GM23338 (cell line): Measurements from ENCODE around the gene BTBD3. TPM values are rescaled to one million over a fixed set of nuclear protein-coding genes. Genes with fewer than 3 reads are reported as not detected.

ENCODE experiments used
- ATAC-seq: fragments of 200-7000 bp; cut with Tn5 transposase; 3 replicates; pipeline ENCODE4 v1.9.1; 2020
- DNase-seq: peaks from one replicate; pipeline ENCODE4 v3.0.0-alpha.2; 2015; ENCODE audit warnings: low spot score
- H2AFZ ChIP-seq: fragments of 200-600 bp; sonication (generic); 2 replicates; pipeline ENCODE4 v1.8.0; 2016; ENCODE audit warnings: antibody characterized with exemption, mild to moderate bottlenecking, moderate library complexity
- H3F3A ChIP-seq: fragments of 200-600 bp; sonication (generic); replicated peaks from 2 replicates; pipeline ENCODE4 v1.8.0; 2017; ENCODE audit warnings: antibody characterized with exemption, mixed run types, low read depth
- H3K27ac ChIP-seq: fragments of 200-600 bp; sonication (generic); 2 replicates; pipeline ENCODE4 v1.6.1; 2016; ENCODE audit warnings: low read depth
- H3K27me3 ChIP-seq: fragments of 200-600 bp; sonication (generic); 2 replicates; pipeline ENCODE4 v1.8.0; 2016; ENCODE audit warnings: mild to moderate bottlenecking, mixed run types, moderate library complexity; ENCODE audit not compliant: insufficient read depth
- H3K36me3 ChIP-seq: fragments of 200-600 bp; sonication (generic); 2 replicates; pipeline ENCODE4 v1.8.0; 2016; ENCODE audit warnings: mild to moderate bottlenecking; ENCODE audit not compliant: insufficient read depth
- H3K4me1 ChIP-seq: fragments of 200-600 bp; sonication (generic); 2 replicates; pipeline ENCODE4 v1.8.0; 2016; ENCODE audit warnings: mild to moderate bottlenecking, moderate library complexity; ENCODE audit not compliant: insufficient read depth
- H3K4me2 ChIP-seq: fragments of 200-600 bp; sonication (generic); 2 replicates; pipeline ENCODE4 v1.7.1; 2017; ENCODE audit warnings: mixed run types
- H3K4me3 ChIP-seq: fragments of 200-600 bp; sonication (generic); 2 replicates; pipeline ENCODE4 v1.6.1; 2016; ENCODE audit warnings: mixed run types
- H3K79me2 ChIP-seq: fragments of 200-600 bp; sonication (generic); replicated peaks from 2 replicates; pipeline ENCODE4 v1.8.0; 2017; ENCODE audit warnings: mild to moderate bottlenecking; ENCODE audit not compliant: insufficient read depth
- H3K9me2 ChIP-seq: fragments of 200-600 bp; sonication (generic); 2 replicates; pipeline ENCODE4 v1.8.0; 2017; ENCODE audit not compliant: insufficient read depth
- H4K20me1 ChIP-seq: fragments of 200-600 bp; sonication (generic); replicated peaks from 2 replicates; pipeline ENCODE4 v1.8.0; 2017; ENCODE audit warnings: mild to moderate bottlenecking; ENCODE audit not compliant: insufficient read depth
- H3K27ac Mint-ChIP-seq: 2 replicates; pipeline ENCODE4 v1.8.0; 2020; ENCODE audit warnings: inconsistent platforms, mild to moderate bottlenecking, moderate library complexity, mixed read lengths
- H3K27me3 Mint-ChIP-seq: 3 replicates; pipeline ENCODE4 v1.8.0; 2022; ENCODE audit warnings: low read depth, mild to moderate bottlenecking, moderate library complexity, mixed read lengths, inconsistent platforms; ENCODE audit not compliant: insufficient read depth, poor library complexity
- H3K36me3 Mint-ChIP-seq: 3 replicates; pipeline ENCODE4 v1.8.0; 2021; ENCODE audit warnings: low read depth, mild to moderate bottlenecking, inconsistent platforms, moderate library complexity, mixed read lengths
- H3K4me1 Mint-ChIP-seq: 3 replicates; pipeline ENCODE4 v1.8.0; 2020; ENCODE audit warnings: mild to moderate bottlenecking, inconsistent platforms, mixed read lengths
- H3K4me3 Mint-ChIP-seq: 3 replicates; pipeline ENCODE4 v1.8.0; 2021; ENCODE audit warnings: moderate library complexity, mild to moderate bottlenecking, inconsistent platforms, mixed read lengths
- H3K9me3 Mint-ChIP-seq: 3 replicates; pipeline ENCODE4 v1.8.0; 2020; ENCODE audit warnings: moderate library complexity, mild to moderate bottlenecking, inconsistent platforms, mixed read lengths
- EZH2phosphoT487 ChIP-seq: fragments of 200-600 bp; sonication (generic); IDR thresholded peaks from one replicate; pipeline ENCODE4 v1.8.1; 2018; ENCODE audit warnings: antibody characterized with exemption; ENCODE audit not compliant: unreplicated experiment
- JUNB ChIP-seq: IDR thresholded peaks from one replicate; pipeline ENCODE4 v1.6.1; 2016; ENCODE audit warnings: antibody characterized with exemption; ENCODE audit not compliant: unreplicated experiment
- STAT1 ChIP-seq: IDR thresholded peaks from one replicate; pipeline ENCODE4 v1.6.1; 2016; ENCODE audit warnings: antibody characterized with exemption; ENCODE audit not compliant: unreplicated experiment
- ZNF331 ChIP-seq: fragments of 250-450 bp; sonication (Bioruptor Pico); IDR thresholded peaks from 2 replicates; pipeline ENCODE4 v1.5.0; 2020; ENCODE audit warnings: low read depth, mild to moderate bottlenecking, moderate library complexity
- polyA plus RNA-seq: library from polyadenylated mRNA; unstranded; fragments of >200 nt; fragmentation: Nextera tagmentation; extraction: Ambion mirVana; gene quantifications from 2 replicates; pipeline ENCODE4 v1.2.1, GENCODE V29; 2016
- total RNA-seq: library from RNA; depleted of rRNA; stranded (reverse); fragments of >200 nt; shearing (Covaris generic); gene quantifications from 2 replicates; pipeline ENCODE4 v1.2.3, GENCODE V29; 2014
- TF ChIP-seq, protein P1 (sequence below), 2 experiments: fragments of 200-600 bp in 1 of 2; sonication (generic) in 1 of 2; conservative IDR thresholded peaks; 2 replicates each; pipeline versions ENCODE4 v1.5.1 to v1.6.1; 2016 to 2017; ENCODE audit warnings: antibody characterized with exemption in 2 of 2, low read depth in 2 of 2, mild to moderate bottlenecking in 2 of 2, moderate library complexity in 1 of 2
- TF ChIP-seq, protein P2 (sequence below): IDR thresholded peaks from 2 replicates; pipeline ENCODE4 v1.6.1; 2016; ENCODE audit warnings: antibody characterized with exemption
- TF ChIP-seq, protein P3 (sequence below): IDR thresholded peaks from one replicate; pipeline ENCODE4 v1.6.1; 2018; ENCODE audit warnings: antibody characterized with exemption; ENCODE audit not compliant: unreplicated experiment

BTBD3 gene
- total and polyA plus RNA-seq, 2 experiments from 2014 or later, result 11.8 to 45.1 TPM

DNA sequence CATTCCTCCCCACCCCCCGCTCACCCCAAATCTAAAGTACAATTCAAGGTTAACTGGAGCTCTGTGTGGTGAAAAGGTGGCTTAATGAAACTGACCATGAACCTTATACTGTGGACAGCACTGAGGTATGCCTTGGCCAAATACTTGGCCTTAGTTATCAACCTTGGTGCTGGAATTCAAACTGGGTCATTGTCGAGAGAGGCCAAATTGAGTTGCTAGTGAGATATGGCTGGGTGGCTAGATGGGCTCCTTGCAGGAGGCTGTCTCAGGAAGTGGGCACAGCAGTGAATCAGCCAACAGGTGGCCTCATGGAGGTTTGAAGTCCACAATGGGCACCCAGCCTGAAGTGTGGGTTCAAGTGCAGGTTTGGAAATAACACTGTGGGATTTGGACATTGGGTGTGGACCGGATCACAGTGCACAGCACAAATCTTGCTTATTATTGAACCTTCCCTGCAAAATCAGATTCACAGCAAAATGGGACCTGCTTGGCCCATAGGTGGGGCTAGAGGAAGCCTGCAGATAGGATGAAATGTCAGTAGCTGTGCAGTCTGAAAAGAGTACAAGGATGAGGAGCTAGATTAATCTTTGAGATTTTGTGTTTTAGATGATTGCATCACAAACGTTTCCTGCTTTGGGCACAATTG lies 5.6 kb upstream of the BTBD3 start:
- no peaks in the 10 kb centered on the region for H3K36me3 ChIP-seq
- Mint-ChIP-seq H3K9me3 (no peaks in the 10 kb centered on the region), H3K36me3 (no peaks in the 10 kb centered on the region), H3K27ac (no peak overlapping the region), H3K4me1 (peaks cover 53% of the 10 kb centered on the region), H3K27me3 (peaks cover 3% of the 10 kb centered on the region), H3K4me3 (no peak overlapping the region)
- peaks cover 7% of the 10 kb centered on the region; the same call in 1 of the 2 replicates for H4K20me1 ChIP-seq
- H3K79me2 ChIP-seq, result peaks cover 100% of the 10 kb centered on the region
- H3K27ac ChIP-seq, result no peak overlapping the region
- no peaks in the 10 kb centered on the region for H3F3A ChIP-seq
- peak; percentile 29 for DNase-seq
- ATAC-seq, result peak; percentile 68
- H3K4me3 ChIP-seq, result no peak overlapping the region
- no peaks in the 10 kb centered on the region for H3K27me3 ChIP-seq
- TF ChIP-seq, protein P1, sequence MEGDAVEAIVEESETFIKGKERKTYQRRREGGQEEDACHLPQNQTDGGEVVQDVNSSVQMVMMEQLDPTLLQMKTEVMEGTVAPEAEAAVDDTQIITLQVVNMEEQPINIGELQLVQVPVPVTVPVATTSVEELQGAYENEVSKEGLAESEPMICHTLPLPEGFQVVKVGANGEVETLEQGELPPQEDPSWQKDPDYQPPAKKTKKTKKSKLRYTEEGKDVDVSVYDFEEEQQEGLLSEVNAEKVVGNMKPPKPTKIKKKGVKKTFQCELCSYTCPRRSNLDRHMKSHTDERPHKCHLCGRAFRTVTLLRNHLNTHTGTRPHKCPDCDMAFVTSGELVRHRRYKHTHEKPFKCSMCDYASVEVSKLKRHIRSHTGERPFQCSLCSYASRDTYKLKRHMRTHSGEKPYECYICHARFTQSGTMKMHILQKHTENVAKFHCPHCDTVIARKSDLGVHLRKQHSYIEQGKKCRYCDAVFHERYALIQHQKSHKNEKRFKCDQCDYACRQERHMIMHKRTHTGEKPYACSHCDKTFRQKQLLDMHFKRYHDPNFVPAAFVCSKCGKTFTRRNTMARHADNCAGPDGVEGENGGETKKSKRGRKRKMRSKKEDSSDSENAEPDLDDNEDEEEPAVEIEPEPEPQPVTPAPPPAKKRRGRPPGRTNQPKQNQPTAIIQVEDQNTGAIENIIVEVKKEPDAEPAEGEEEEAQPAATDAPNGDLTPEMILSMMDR (conservative IDR thresholded peaks at IDR 0.05; ENCODE audit: low read depth in 2 of 2), result peak; percentile 56 to 69
- no peak for TF ChIP-seq JUNB
- H3K4me2 ChIP-seq, result no peak overlapping the region
- H3K4me1 ChIP-seq, result peaks cover 25% of the 10 kb centered on the region
- H3K9me2 ChIP-seq, result no peaks in the 10 kb centered on the region
- no peak overlapping the region for H2AFZ ChIP-seq

DNA sequence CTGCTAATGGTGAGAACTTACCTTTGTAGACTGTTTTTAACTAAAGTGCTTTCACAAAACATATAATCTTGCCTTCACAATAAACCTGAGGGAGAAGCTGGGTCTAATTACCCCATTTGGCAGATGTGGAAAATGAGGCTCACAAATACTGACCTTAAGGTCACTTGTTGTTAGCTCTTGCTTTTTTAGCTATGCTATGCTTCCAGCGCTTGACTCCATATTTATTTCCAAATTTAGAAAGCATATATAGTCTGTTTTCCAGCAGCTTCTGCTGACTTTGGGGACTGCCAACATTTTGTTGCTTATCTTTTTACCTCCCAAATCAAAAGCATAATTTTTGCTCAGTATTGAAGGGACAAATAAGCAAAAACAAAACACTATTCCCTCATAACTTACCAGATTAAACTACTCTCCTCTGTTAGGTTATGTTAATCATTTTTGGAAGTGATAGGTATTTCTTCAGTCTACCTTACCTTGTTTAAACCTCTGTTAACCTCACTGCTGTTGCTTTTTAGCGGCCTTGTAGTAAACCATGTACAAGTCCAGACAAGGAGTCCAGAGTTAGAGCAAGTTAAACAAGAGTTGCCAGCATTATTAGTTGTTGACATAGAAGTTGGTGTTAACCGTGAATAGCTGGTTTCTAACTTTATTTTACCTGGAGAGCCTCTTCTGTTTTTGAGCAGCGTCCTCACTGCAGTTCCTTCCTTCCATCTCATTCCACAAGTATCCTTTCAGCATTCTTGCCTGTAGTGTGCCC lies 4.9 kb upstream of the BTBD3 start:
- Mint-ChIP-seq H3K27ac (no peak overlapping the region), H3K27me3 (peaks cover 3% of the 10 kb centered on the region), H3K4me3 (no peak overlapping the region), H3K36me3 (no peaks in the 10 kb centered on the region), H3K9me3 (no peaks in the 10 kb centered on the region), H3K4me1 (peaks cover 52% of the 10 kb centered on the region)
- H3K4me2 ChIP-seq, result no peak overlapping the region
- DNase-seq (no peak), ATAC-seq (no peak)
- no peaks in the 10 kb centered on the region for H3F3A ChIP-seq
- no peak overlapping the region for H3K4me3 ChIP-seq
- H3K4me1 ChIP-seq, result peaks cover 27% of the 10 kb centered on the region
- H3K36me3 ChIP-seq, result no peaks in the 10 kb centered on the region
- no peaks in the 10 kb centered on the region for H3K27me3 ChIP-seq
- H3K9me2 ChIP-seq, result no peaks in the 10 kb centered on the region
- peaks cover 4% of the 10 kb centered on the region; the same call in 1 of the 2 replicates for H4K20me1 ChIP-seq
- no peak overlapping the region for H3K27ac ChIP-seq
- no peak overlapping the region for H2AFZ ChIP-seq
- H3K79me2 ChIP-seq, result peaks cover 99% of the 10 kb centered on the region
- TF ChIP-seq, protein P2, sequence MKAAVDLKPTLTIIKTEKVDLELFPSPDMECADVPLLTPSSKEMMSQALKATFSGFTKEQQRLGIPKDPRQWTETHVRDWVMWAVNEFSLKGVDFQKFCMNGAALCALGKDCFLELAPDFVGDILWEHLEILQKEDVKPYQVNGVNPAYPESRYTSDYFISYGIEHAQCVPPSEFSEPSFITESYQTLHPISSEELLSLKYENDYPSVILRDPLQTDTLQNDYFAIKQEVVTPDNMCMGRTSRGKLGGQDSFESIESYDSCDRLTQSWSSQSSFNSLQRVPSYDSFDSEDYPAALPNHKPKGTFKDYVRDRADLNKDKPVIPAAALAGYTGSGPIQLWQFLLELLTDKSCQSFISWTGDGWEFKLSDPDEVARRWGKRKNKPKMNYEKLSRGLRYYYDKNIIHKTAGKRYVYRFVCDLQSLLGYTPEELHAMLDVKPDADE, result no peak
- TF ChIP-seq ZNF331 (CRISPR knock-in tag), result no peak
- TF ChIP-seq STAT1, result no peak
- TF ChIP-seq, protein P3, sequence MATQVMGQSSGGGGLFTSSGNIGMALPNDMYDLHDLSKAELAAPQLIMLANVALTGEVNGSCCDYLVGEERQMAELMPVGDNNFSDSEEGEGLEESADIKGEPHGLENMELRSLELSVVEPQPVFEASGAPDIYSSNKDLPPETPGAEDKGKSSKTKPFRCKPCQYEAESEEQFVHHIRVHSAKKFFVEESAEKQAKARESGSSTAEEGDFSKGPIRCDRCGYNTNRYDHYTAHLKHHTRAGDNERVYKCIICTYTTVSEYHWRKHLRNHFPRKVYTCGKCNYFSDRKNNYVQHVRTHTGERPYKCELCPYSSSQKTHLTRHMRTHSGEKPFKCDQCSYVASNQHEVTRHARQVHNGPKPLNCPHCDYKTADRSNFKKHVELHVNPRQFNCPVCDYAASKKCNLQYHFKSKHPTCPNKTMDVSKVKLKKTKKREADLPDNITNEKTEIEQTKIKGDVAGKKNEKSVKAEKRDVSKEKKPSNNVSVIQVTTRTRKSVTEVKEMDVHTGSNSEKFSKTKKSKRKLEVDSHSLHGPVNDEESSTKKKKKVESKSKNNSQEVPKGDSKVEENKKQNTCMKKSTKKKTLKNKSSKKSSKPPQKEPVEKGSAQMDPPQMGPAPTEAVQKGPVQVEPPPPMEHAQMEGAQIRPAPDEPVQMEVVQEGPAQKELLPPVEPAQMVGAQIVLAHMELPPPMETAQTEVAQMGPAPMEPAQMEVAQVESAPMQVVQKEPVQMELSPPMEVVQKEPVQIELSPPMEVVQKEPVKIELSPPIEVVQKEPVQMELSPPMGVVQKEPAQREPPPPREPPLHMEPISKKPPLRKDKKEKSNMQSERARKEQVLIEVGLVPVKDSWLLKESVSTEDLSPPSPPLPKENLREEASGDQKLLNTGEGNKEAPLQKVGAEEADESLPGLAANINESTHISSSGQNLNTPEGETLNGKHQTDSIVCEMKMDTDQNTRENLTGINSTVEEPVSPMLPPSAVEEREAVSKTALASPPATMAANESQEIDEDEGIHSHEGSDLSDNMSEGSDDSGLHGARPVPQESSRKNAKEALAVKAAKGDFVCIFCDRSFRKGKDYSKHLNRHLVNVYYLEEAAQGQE, result no peak
- TF ChIP-seq EZH2phosphoT487, result no peak
